Measurements from ENCODE around the gene GAPVD1. TPM values are rescaled to one million over a fixed set of nuclear protein-coding genes. Genes with fewer than 3 reads are reported as not detected.

Gene GAPVD1
- total and polyA plus RNA-seq, 2 of the 13 experiments (the other 11 are each of a cell fraction or from before 2014, with no cell fraction given) = 11.1 to 33.2 TPM

DNA sequence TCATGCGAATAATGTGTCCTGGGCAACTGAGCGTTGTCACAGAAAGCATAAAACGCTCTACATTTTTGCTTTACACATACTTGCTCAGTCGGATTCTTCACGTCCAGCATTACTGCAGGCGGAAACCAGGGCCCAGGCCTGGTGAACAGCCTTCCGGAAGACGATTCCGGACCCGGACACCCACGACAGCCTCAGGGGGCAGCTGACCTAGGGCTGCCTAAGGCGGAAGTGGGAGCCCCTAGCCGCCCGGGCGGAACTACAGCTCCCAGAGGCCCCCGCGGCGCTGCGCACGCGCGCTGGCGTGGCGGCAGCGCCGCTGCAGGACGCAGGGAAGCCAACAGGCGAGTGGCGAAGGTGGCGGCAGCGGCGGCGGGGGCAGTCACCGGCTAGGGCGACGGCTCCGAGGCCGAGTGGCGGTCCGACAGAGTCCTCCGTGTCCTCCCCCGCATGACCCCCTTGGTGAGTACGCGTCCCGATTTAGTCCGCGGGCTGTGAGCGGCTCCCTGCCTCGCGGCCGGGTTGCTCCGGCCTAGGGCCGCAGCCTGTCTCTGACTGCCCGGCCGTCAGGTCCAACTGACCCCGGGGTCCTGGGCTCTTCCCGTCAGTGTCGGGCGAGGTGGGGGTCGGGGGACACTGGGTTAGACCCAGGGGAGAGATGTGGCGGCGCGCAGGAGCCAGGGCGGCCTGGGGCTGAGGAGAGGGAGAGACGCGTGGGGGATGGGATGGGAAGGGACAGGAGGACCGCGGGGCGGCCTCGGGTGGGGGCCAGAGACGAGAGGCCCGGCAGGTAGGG lies at the start of gene GAPVD1 (continued):
- TF ChIP-seq ZNF274 (CRISPR knock-in tag; IDR thresholded peaks at IDR 0.05) (peak; percentile 62; the same call in 1 of the 2 replicates), ZMYM3 (CRISPR knock-in tag; IDR thresholded peaks at IDR 0.05) (peak; percentile 53; the same call in 1 of the 2 replicates), SKI (IDR thresholded peaks at IDR 0.05; ENCODE audit: partially characterized antibody) (peak; percentile 8), IKZF1 (IDR thresholded peaks at IDR 0.05) (no peak), ZNF841 (CRISPR knock-in tag; IDR thresholded peaks at IDR 0.05; ENCODE audit: borderline replicate concordance) (no peak; the same call in 1 of the 2 replicates), ZNF816 (CRISPR knock-in tag; IDR thresholded peaks at IDR 0.05; ENCODE audit: borderline replicate concordance) (no peak), ZBTB10 (CRISPR knock-in tag; IDR thresholded peaks at IDR 0.05; ENCODE audit: borderline replicate concordance) (no peak), PLRG1 (conservative IDR thresholded peaks at IDR 0.05) (no peak), ZNF282 (IDR thresholded peaks at IDR 0.05; ENCODE audit: partially characterized antibody) (no peak), MYNN (CRISPR knock-in tag; IDR thresholded peaks at IDR 0.05; ENCODE audit: low read depth) (0 out of 2 replicates have a peak, but pooled peaks have one; percentile 38), FOXA1 (IDR thresholded peaks at IDR 0.05) (no peak), FOXA1 (CRISPR knock-in tag; IDR thresholded peaks at IDR 0.05) (no peak), CBX1 (IDR thresholded peaks at IDR 0.05; ENCODE audit: low read depth) (no peak), SALL1 (CRISPR knock-in tag; IDR thresholded peaks at IDR 0.05) (peak; percentile 75), ZNF225 (CRISPR knock-in tag; IDR thresholded peaks at IDR 0.05) (no peak; the same call in none of the 2 replicates), ZFP82 (CRISPR knock-in tag; IDR thresholded peaks at IDR 0.05; ENCODE audit: borderline replicate concordance) (0 out of 2 replicates have a peak, but pooled peaks have one; percentile 74), ZNF501 (CRISPR knock-in tag; IDR thresholded peaks at IDR 0.05) (peak; percentile 95), AHDC1 (CRISPR knock-in tag; IDR thresholded peaks at IDR 0.05; ENCODE audit: borderline replicate concordance) (peak; percentile 62; the same call in 1 of the 2 replicates), ELF4 (CRISPR knock-in tag; IDR thresholded peaks at IDR 0.05; ENCODE audit: borderline replicate concordance) (peak; percentile 97), PAX8 (CRISPR knock-in tag; IDR thresholded peaks at IDR 0.05; ENCODE audit: borderline replicate concordance) (peak; percentile 99), NFYC (CRISPR knock-in tag; IDR thresholded peaks at IDR 0.05) (no peak)
- TF ChIP-seq, protein P1, sequence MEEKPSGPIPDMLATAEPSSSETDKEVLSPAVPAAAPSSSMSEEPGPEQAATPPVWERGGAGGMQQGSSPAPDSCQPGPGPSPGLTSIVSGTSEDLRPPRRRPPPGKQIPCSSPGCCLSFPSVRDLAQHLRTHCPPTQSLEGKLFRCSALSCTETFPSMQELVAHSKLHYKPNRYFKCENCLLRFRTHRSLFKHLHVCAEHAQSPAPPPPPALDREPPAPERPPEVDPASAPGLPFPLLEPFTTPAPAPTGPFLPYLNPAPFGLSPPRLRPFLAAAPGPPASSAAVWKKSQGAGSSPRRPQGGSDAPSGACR (CRISPR knock-in tag; IDR thresholded peaks at IDR 0.05) = peak; percentile 40; the same call in 1 of the 2 replicates
